NCI-H82 treated with DMSO at 0.1 percent for 48 hours (cell line): ENCODE data around the gene TESK2.
"Not testable (repeated sequence)": the region's sequence is repeated elsewhere in the genome, so short reads cannot be mapped to it uniquely, and the experiment has no call there.

Experiments used
- DNase-seq: peaks from one replicate; lab custom pipeline; 2025; ENCODE audit not compliant: unreplicated experiment; lab: John Stamatoyannopoulos, UW

TESK2 gene

GRCh38 chr1:45474194-45474593, 16.8 kb downstream of the TESK2 start:
- DNase-seq = not testable (repeated sequence)

DNA sequence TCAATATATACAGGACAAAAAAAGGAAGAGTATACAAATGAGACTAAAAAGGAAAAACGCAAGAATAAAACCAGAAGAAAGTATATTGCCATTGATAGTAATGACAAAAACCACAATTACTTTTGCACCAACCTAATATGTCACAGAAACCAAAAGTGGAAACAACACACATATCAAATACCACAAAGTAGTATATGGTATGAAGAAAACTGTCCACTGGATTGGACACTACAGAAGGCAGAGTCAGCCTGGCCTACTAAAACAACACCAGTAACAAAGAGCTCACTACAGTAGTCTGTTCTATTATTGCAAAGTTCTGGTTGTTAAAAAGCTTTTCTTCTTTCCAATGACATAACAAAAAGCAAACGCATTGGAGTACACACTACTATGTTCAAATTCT, 17.7 kb downstream of the TESK2 start:
- no peak for DNase-seq

GRCh38 chr1:45470306-45470798, 20.6 kb downstream of the TESK2 start:
- no peak for DNase-seq

- DNase-seq = not testable (repeated sequence)
Observed at GRCh38 chr1:45467353-45467752, 23.6 kb downstream of the TESK2 start.

GRCh38 chr1:45465277-45465676, 25.7 kb downstream of the TESK2 start:
- no peak for DNase-seq

GRCh38 chr1:45458894-45459293, 32.1 kb downstream of the TESK2 start:
- no peak for DNase-seq

DNA sequence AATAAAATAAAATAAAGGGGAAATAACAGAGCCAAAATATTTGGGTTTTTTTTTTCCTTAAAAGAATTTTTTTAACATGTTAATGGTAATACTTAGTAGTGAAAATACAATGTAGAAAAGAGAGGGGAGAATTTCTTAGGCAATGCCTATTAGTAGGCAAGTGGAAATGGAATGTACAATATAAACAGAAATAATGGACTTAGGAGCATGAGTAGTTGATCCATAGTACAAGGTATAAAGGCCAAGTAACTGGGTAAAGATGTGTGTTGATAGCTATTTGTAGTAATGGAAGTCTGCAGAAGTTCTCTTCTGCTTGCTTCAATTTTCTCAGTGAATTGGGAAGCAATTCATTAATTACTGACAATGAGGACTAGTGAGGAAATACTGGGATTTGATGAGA, 34.4 kb downstream of the TESK2 start:
- DNase-seq = no peak

DNA sequence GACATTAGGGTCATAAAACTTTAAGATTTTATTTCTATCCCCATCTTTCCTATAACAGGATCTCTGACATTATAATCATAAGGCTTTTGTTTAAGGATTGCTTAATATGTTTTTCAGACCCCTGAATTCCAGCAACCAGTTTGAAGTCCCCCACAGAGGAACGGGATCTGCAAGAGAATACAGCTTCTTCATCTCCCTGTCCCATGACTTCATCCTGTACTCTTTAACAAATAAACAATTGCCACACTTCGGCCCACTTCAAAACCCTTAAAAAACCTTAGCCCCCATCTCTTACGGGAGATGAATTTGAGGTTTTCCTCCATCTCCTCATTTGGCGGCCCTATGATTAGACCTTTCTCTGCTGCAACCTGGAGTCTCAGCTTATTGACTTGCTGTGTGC, 35.8 kb downstream of the TESK2 start:
- DNase-seq = no peak

- DNase-seq = no peak
Observed at GRCh38 chr1:45454464-45454863, 36.5 kb downstream of the TESK2 start.

DNA sequence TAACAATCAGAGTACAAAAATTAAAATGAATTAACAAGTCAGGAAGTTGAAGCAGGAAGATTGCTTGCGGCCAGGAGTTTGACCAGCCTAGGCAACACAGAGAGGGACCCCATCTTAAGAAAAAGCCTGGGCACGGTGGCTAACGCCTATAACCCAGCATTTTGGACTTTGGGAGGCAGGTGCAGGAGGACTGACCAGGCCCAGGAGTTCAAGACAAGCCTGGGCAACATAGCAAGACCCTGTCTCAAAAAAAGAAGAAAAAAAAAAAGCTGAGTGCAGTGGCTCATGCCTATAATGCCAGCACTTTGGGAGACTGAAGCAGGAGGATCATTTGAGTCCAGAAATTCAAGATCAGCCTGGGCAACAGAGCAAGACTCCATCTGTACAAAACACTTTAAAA, 38.5 kb downstream of the TESK2 start:
- DNase-seq = no peak

DNA sequence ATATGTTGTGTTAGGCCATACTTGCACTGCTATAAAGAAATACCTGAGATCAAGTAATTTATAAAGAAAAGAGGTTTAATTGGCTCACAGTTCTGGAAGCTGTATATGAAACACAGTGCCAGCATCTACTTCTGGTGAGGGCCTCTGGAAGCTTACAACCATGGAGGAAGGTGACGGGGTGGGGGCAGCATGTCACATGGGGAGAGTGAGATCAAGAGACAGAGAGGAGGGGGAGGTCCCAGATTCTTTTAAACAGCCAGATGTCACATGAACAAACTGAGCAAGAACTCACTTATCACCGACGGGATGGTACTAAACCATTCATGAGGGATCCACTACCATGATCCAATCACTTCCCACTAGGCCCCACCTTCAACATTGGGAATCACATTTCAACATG, 42.6 kb downstream of the TESK2 start:
- DNase-seq = no peak

GRCh38 chr1:45446950-45447672, 43.9 kb downstream of the TESK2 start:
- DNase-seq = no peak

DNA sequence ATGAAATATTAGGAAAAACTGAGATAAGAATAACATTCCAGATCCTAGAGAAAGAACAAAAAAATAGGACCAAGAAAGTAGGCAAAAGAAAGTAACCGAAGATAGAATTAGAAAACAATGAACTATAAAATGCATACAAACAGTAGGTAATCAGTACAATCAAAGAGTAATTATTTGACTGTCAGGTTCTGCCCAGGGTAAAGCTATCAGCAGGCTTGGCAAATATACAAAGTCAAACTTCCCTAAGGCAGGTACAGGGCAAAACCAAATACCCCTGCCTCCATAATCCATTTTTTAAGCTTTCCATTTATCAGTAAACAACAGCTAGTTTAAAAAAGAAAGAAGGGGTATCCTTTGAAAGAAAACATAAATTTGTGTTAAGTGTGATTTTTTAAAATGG, 44.4 kb downstream of the TESK2 start:
- DNase-seq = no peak

- DNase-seq = no peak
Observed at GRCh38 chr1:45444609-45445131, 46.3 kb downstream of the TESK2 start.

DNA sequence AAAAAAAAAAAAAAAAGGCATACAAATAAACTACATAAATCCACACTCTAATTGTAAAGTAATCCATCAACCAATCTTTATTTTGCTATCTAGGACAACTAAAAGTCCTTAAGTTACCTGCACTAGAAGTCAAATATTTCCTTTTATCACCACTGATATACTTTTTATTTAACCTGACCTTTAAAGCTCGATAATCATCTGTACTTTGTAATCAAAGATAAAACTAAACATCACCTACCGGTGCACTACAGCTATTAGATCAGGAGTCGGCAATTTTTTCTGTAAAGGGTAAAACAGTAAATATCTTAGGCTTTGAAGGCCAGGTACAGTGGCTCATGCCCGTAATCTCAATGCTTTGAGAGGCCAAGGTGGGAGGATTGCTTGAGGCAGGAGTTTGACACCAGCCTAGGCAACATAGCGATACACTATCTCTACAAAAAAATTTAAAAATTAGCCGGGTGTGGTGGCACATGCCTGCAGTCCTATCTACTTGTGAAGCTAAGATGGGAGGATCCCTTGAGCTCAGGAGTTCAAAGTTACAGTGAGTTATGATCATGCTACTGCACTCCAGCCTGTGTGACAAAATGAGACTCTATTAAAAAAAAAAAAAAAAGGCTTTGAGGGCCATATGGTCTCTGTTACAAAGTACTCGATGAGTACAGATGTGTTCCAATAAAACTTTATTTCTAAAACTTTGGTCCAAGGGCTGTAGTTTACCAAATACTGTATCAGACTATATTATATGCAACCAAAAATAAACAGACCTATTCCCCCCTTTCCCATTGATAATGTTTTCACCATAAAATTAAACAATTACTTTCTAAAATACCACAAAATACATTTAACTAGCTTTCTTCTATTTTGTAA, 47.1 kb downstream of the TESK2 start:
- DNase-seq = no peak

- DNase-seq = no peak
Observed at GRCh38 chr1:45442272-45442671, 48.7 kb downstream of the TESK2 start.

GRCh38 chr1:45437323-45437722, 53.6 kb downstream of the TESK2 start:
- no peak for DNase-seq

- no peak for DNase-seq
Observed at GRCh38 chr1:45430490-45430889, 60.5 kb downstream of the TESK2 start.

DNA sequence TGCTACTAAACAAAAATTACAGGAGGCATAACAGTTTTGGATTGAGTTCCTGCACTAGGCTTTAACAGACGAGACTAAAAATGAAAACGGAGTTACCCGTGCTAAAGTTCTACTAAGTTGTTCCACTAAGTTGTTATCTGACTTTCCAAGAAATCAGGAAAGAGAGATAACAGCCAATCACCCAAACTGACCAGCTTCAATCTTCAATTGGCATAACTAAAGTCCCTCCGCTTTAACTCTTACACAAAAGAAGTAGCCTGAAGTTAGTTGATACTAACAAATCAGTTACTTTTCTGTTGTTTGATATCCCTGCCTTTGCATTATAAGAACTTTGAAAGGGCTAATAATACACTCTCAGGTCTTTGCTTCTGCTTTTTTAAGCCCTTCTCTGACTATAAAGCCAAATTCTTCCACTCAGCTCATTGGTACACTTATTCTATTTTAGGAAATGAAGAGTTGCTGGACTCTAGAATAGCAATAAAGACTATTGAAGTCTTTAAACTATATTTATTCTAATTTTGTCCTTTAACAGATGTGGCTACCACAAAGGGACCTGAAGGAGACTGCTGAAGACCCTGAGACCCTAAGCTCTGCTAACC, 61.3 kb downstream of the TESK2 start:
- no peak for DNase-seq

GRCh38 chr1:45423906-45424678, 66.9 kb downstream of the TESK2 start:
- no peak for DNase-seq

- DNase-seq = no peak
Observed at GRCh38 chr1:45421935-45422334, 69.0 kb downstream of the TESK2 start.
